ENCODE data around the gene STPG2. TPM values are rescaled to one million over a fixed set of nuclear protein-coding genes. Genes with fewer than 3 reads are reported as not detected.

STPG2 gene
- total and polyA plus RNA-seq, 5 donors: 0.26 to 0.74 (median 0.40) TPM; not detected in 2

- H3K9me3 ChIP-seq (ENCODE audit: control insufficient read depth, low read length): no peaks in the 10 kb centered on the region
- DNase-seq (no peak), ATAC-seq (no peak)
- H3K4me1 ChIP-seq (ENCODE audit: control insufficient read depth, insufficient read depth, low read length): no peaks in the 10 kb centered on the region
- intact Hi-C loops (cut with DNase I): no loop called here
- H3K27ac ChIP-seq (ENCODE audit: low read length): no peak overlapping the region
- H3K27me3 ChIP-seq (ENCODE audit: control insufficient read depth, insufficient read depth): no peaks in the 10 kb centered on the region
- H3K4me3 ChIP-seq (ENCODE audit: low read length): no peak overlapping the region
These were observed 7.0 kb upstream of the STPG2 start for GRCh38 chr4:98150092-98150761.

DNA sequence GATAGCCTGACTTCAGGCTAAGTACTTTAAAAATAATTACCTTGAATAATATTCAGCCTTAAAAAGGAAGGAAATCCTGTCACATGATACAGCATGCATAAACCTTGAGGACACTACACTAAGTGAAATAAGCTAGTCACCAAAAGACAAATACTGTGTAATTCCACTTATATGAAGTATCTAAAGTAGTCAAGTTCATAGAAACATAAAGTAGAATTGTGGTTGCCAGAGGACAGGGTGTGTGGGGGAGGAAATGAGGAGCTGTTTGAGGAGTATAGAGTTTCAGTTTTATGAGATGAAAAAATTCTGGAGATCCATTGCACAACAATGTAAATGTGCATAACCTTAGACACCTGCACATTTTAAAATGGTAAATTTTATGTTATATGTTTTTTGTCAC is 5.6 kb upstream of the STPG2 start:
- H3K4me3 ChIP-seq (ENCODE audit: low read length): no peak overlapping the region
- DNase-seq: no peak
- no peaks in the 10 kb centered on the region for H3K4me1 ChIP-seq (ENCODE audit: control insufficient read depth, insufficient read depth, low read length)
- H3K9me3 ChIP-seq (ENCODE audit: control insufficient read depth, low read length): no peaks in the 10 kb centered on the region
- no peak overlapping the region for H3K27ac ChIP-seq (ENCODE audit: low read length)
- ATAC-seq: no peak
- intact Hi-C loops (cut with DNase I): no loop called here
- no peaks in the 10 kb centered on the region for H3K27me3 ChIP-seq (ENCODE audit: control insufficient read depth, insufficient read depth)

GRCh38 chr4:98126141-98126540 is 17.1 kb downstream of the STPG2 start:
- Histone ChIP-seq H3K4me1 (ENCODE audit: control insufficient read depth, insufficient read depth, low read length) (no peaks in the 10 kb centered on the region), H3K27ac (ENCODE audit: low read length) (no peak overlapping the region), H3K27me3 (ENCODE audit: control insufficient read depth, insufficient read depth) (no peaks in the 10 kb centered on the region), H3K9me3 (ENCODE audit: control insufficient read depth, low read length) (no peaks in the 10 kb centered on the region), H3K4me3 (ENCODE audit: low read length) (no peak overlapping the region)
- peak in 1 of 3 donors; percentile 16 for DNase-seq
- intact Hi-C loops (cut with DNase I): no loop called here
- ATAC-seq: no peak
- WGBS: 55% methylated on average over 3 of the region's 3 CpGs

DNA sequence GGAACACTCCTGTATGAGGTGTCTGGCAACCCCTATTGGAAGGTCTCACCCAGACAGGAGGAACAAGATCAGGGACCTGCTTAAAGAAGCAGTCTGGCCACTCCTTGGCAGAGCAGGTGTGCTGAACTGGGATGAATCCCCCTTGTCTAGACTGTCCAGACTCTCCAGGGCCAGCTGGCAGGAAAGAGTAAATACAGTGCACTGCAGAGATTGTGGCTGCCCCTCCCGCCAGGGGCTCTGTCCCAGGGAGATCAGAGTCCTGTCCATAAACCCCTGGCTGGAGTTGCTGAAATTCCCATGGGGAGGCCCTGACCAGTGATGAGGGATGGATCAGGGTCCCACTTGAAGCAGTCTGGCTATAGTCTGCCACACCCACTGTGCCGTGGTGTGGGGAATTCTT is 17.7 kb downstream of the STPG2 start:
- intact Hi-C loops (cut with DNase I): no loop called here
- Histone ChIP-seq H3K4me1 (ENCODE audit: control insufficient read depth, insufficient read depth, low read length) (no peaks in the 10 kb centered on the region), H3K4me3 (ENCODE audit: low read length) (no peak overlapping the region), H3K27ac (ENCODE audit: low read length) (no peak overlapping the region), H3K27me3 (ENCODE audit: control insufficient read depth, insufficient read depth) (no peaks in the 10 kb centered on the region), H3K9me3 (ENCODE audit: control insufficient read depth, low read length) (no peaks in the 10 kb centered on the region)
- WGBS: 43% methylated on average over 2 of the region's 2 CpGs
- DNase-seq (no peak), ATAC-seq (no peak)

- ATAC-seq: no peak
- Histone ChIP-seq H3K27ac (ENCODE audit: low read length) (no peak overlapping the region), H3K9me3 (ENCODE audit: control insufficient read depth, low read length) (no peaks in the 10 kb centered on the region), H3K4me3 (ENCODE audit: low read length) (no peak overlapping the region), H3K27me3 (ENCODE audit: control insufficient read depth, insufficient read depth) (no peaks in the 10 kb centered on the region), H3K4me1 (ENCODE audit: control insufficient read depth, insufficient read depth, low read length) (no peaks in the 10 kb centered on the region)
- WGBS: 89% methylated on average over 2 of the region's 2 CpGs
- intact Hi-C loops (cut with DNase I): no loop called here
- no peak for DNase-seq
These were observed 25.9 kb downstream of the STPG2 start for GRCh38 chr4:98117363-98117762.

DNA sequence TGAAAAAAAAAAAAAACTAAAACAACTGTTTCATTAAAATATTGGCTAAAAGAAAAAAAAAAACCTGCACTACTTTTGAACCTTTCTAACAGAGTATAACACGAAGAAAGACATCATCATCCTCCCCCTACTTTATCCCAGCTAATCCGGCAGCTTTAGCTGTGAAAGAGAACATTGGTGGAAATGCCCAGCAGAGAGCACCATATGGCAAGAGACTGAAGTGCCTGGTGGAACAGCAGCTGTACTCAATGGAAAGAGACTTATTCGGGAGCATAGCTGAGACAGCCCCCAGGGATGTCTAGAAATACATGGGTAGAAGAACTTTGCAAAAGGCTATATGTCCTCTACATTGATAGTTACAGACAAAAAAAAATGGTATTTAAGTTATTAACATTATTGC is 30.3 kb downstream of the STPG2 start:
- WGBS: 11% methylated on average over 3 of the region's 3 CpGs
- H3K4me3 ChIP-seq (ENCODE audit: low read length): no peak overlapping the region
- no peak overlapping the region for H3K27ac ChIP-seq (ENCODE audit: low read length)
- DNase-seq (no peak), ATAC-seq (peak in 1 of 2 donors; percentile 35)
- intact Hi-C loops (cut with DNase I): no loop called here
- H3K4me1 ChIP-seq (ENCODE audit: control insufficient read depth, insufficient read depth, low read length): no peaks in the 10 kb centered on the region
- H3K9me3 ChIP-seq (ENCODE audit: control insufficient read depth, low read length): no peaks in the 10 kb centered on the region
- H3K27me3 ChIP-seq (ENCODE audit: control insufficient read depth, insufficient read depth): no peaks in the 10 kb centered on the region

DNA sequence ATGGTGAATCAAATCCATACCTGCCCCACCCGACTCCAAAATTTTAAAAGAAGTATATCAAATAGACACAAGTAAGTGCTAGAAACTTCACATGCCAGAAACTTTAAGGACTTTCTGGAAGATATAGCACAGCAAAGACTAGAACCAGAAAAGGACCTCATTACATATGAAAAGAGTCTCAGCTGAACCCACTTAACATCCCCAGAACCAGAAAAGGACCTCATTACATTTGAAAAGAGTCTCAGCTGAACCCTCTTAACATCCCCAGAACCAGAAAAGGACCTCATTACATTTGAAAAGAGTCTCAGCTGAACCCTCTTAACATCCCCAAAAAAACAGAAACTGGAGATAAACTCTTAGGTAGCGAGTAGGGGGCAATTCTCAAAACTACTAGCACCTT is 32.3 kb downstream of the STPG2 start:
- intact Hi-C loops (cut with DNase I): no loop called here
- Histone ChIP-seq H3K4me3 (ENCODE audit: low read length) (no peak overlapping the region), H3K27me3 (ENCODE audit: control insufficient read depth, insufficient read depth) (no peaks in the 10 kb centered on the region), H3K4me1 (ENCODE audit: control insufficient read depth, insufficient read depth, low read length) (no peaks in the 10 kb centered on the region), H3K9me3 (ENCODE audit: control insufficient read depth, low read length) (no peaks in the 10 kb centered on the region), H3K27ac (ENCODE audit: low read length) (no peak overlapping the region)
- DNase-seq (no peak), ATAC-seq (no peak)
- 91% methylated on average over 2 of the region's 2 CpGs for WGBS

- WGBS: 62% methylated on average over 5 of the region's 5 CpGs
- Histone ChIP-seq H3K27ac (ENCODE audit: low read length) (no peak overlapping the region), H3K4me3 (ENCODE audit: low read length) (no peak overlapping the region), H3K4me1 (ENCODE audit: control insufficient read depth, insufficient read depth, low read length) (no peaks in the 10 kb centered on the region), H3K9me3 (ENCODE audit: control insufficient read depth, low read length) (no peaks in the 10 kb centered on the region), H3K27me3 (ENCODE audit: control insufficient read depth, insufficient read depth) (no peaks in the 10 kb centered on the region)
- DNase-seq: no peak
- no peak for ATAC-seq
- intact Hi-C loops (cut with DNase I): no loop called here
These were observed 33.1 kb downstream of the STPG2 start for GRCh38 chr4:98110214-98110613.

- intact Hi-C loops (cut with DNase I): no loop called here
- WGBS: 71% methylated on average over 1 of the region's 1 CpG
- Histone ChIP-seq H3K4me3 (ENCODE audit: low read length) (no peak overlapping the region), H3K4me1 (ENCODE audit: control insufficient read depth, insufficient read depth, low read length) (no peaks in the 10 kb centered on the region), H3K27ac (ENCODE audit: low read length) (no peak overlapping the region), H3K9me3 (ENCODE audit: control insufficient read depth, low read length) (no peaks in the 10 kb centered on the region), H3K27me3 (ENCODE audit: control insufficient read depth, insufficient read depth) (no peaks in the 10 kb centered on the region)
- DNase-seq (no peak), ATAC-seq (no peak)
These were observed 40.6 kb downstream of the STPG2 start for GRCh38 chr4:98102660-98103059.

GRCh38 chr4:98101988-98102387 is 41.3 kb downstream of the STPG2 start:
- intact Hi-C loops (cut with DNase I): no loop called here
- DNase-seq (no peak), ATAC-seq (no peak)
- Histone ChIP-seq H3K4me3 (ENCODE audit: low read length) (no peak overlapping the region), H3K4me1 (ENCODE audit: control insufficient read depth, insufficient read depth, low read length) (no peaks in the 10 kb centered on the region), H3K27ac (ENCODE audit: low read length) (no peak overlapping the region), H3K9me3 (ENCODE audit: control insufficient read depth, low read length) (no peaks in the 10 kb centered on the region), H3K27me3 (ENCODE audit: control insufficient read depth, insufficient read depth) (no peaks in the 10 kb centered on the region)
- 0% methylated on average over 1 of the region's 1 CpG for WGBS

- intact Hi-C loops (cut with DNase I): no loop called here
- Histone ChIP-seq H3K4me3 (ENCODE audit: low read length) (no peak overlapping the region), H3K4me1 (ENCODE audit: control insufficient read depth, insufficient read depth, low read length) (no peaks in the 10 kb centered on the region), H3K27ac (ENCODE audit: low read length) (no peak overlapping the region), H3K27me3 (ENCODE audit: control insufficient read depth, insufficient read depth) (no peaks in the 10 kb centered on the region), H3K9me3 (ENCODE audit: control insufficient read depth, low read length) (no peaks in the 10 kb centered on the region)
- ATAC-seq: no peak
- DNase-seq: no peak
These were observed 44.5 kb downstream of the STPG2 start for GRCh38 chr4:98098764-98099163.

- H3K9me3 ChIP-seq (ENCODE audit: control insufficient read depth, low read length): no peaks in the 10 kb centered on the region
- ATAC-seq (no peak), DNase-seq (no peak)
- H3K27ac ChIP-seq (ENCODE audit: low read length): no peak overlapping the region
- H3K4me1 ChIP-seq (ENCODE audit: control insufficient read depth, insufficient read depth, low read length): no peaks in the 10 kb centered on the region
- no peaks in the 10 kb centered on the region for H3K27me3 ChIP-seq (ENCODE audit: control insufficient read depth, insufficient read depth)
- no peak overlapping the region for H3K4me3 ChIP-seq (ENCODE audit: low read length)
- WGBS: 68% methylated on average over 2 of the region's 2 CpGs
- intact Hi-C loops (cut with DNase I): no loop called here
These were observed 49.2 kb downstream of the STPG2 start for GRCh38 chr4:98094118-98094517.

All from right cardiac atrium (tissue), 5 donors.